HepG2 (cell line): ENCODE data around the gene TMEM44. TPM values are rescaled to one million over a fixed set of nuclear protein-coding genes. Genes with fewer than 3 reads are reported as not detected.

Experiments used
- FOXK2 ChIP-seq: fragments of 450-650 bp; IDR thresholded peaks from 2 replicates; pipeline ENCODE4 v1.6.1; 2016
- FOXO1 ChIP-seq: sonication (generic); formaldehyde crosslinking; IDR thresholded peaks from 2 replicates; pipeline ENCODE4 v1.4.0; 2020; ENCODE audit warnings: missing genetic modification reagents
- ISL2 ChIP-seq: sonication (generic); formaldehyde crosslinking; IDR thresholded peaks from 2 replicates; pipeline ENCODE4 v1.5.0; 2020; ENCODE audit warnings: missing genetic modification reagents
- KDM1A ChIP-seq: IDR thresholded peaks from 2 replicates; pipeline ENCODE4 v1.6.1; 2016; ENCODE audit warnings: missing compliant biosample characterization
- NCOA5 ChIP-seq: sonication (generic); formaldehyde crosslinking; IDR thresholded peaks from 2 replicates; pipeline ENCODE4 v1.4.0; 2020; ENCODE audit warnings: missing genetic modification reagents
- NFYB ChIP-seq: sonication (generic); formaldehyde crosslinking; IDR thresholded peaks from 2 replicates; pipeline ENCODE4 v1.4.0; 2020; ENCODE audit warnings: missing genetic modification reagents
- NONO ChIP-seq, 2 experiments: fragments of 450-650 bp in 1 of 2; sonication (generic) in 1 of 2; formaldehyde crosslinking in 1 of 2; IDR thresholded peaks in 1 of 2; conservative IDR thresholded peaks in 1 of 2; 2 replicates each; pipeline versions ENCODE4 v1.6.1 to v1.8.0; 2017 to 2022; ENCODE audit warnings: mild to moderate bottlenecking in 1 of 2, missing genetic modification reagents in 1 of 2, moderate library complexity in 1 of 2
- POLR2A ChIP-seq, 2 experiments: IDR thresholded peaks; 2 replicates each; pipeline ENCODE4 v1.6.1; 2011; ENCODE audit warnings: low read depth in 2 of 2, low read length in 2 of 2, mild to moderate bottlenecking in 1 of 2, moderate library complexity in 1 of 2; ENCODE audit not compliant: insufficient read depth in 1 of 2
- RARG ChIP-seq: sonication (generic); formaldehyde crosslinking; IDR thresholded peaks from 2 replicates; pipeline ENCODE4 v1.4.0; 2020; ENCODE audit warnings: low read depth, mild to moderate bottlenecking, missing genetic modification reagents
- RFX1 ChIP-seq: fragments of 450-650 bp; IDR thresholded peaks from 2 replicates; pipeline ENCODE4 v1.6.1; 2017
- TAF1 ChIP-seq: sonication (generic); formaldehyde crosslinking; IDR thresholded peaks from 2 replicates; pipeline ENCODE4 v1.4.0; 2020; ENCODE audit warnings: missing genetic modification reagents
- TBP ChIP-seq: sonication (generic); formaldehyde crosslinking; IDR thresholded peaks from 2 replicates; pipeline ENCODE4 v1.5.0; 2020; ENCODE audit warnings: missing genetic modification reagents
- ZFP36L2 ChIP-seq: sonication (generic); formaldehyde crosslinking; IDR thresholded peaks from 2 replicates; pipeline ENCODE4 v1.4.0; 2020; ENCODE audit warnings: missing genetic modification reagents
- ZFP82 ChIP-seq: sonication (generic); formaldehyde crosslinking; IDR thresholded peaks from 2 replicates; pipeline ENCODE4 v1.5.1; 2020; ENCODE audit warnings: mild to moderate bottlenecking, missing genetic modification reagents, borderline replicate concordance
- ZIK1 ChIP-seq: sonication (generic); formaldehyde crosslinking; IDR thresholded peaks from 2 replicates; pipeline ENCODE4 v1.5.0; 2020; ENCODE audit warnings: mild to moderate bottlenecking, low read depth, missing genetic modification reagents, borderline replicate concordance
- ZKSCAN5 ChIP-seq: sonication (generic); formaldehyde crosslinking; IDR thresholded peaks from 2 replicates; pipeline ENCODE4 v1.5.1; 2020; ENCODE audit warnings: mild to moderate bottlenecking, missing genetic modification reagents
- ZNF251 ChIP-seq: sonication (generic); formaldehyde crosslinking; IDR thresholded peaks from 2 replicates; pipeline ENCODE4 v1.9.0; 2021; ENCODE audit warnings: mild to moderate bottlenecking, missing genetic modification reagents
- ZNF317 ChIP-seq: sonication (generic); formaldehyde crosslinking; IDR thresholded peaks from 2 replicates; pipeline ENCODE4 v1.5.0; 2020; ENCODE audit warnings: mild to moderate bottlenecking, missing genetic modification reagents
- ZNF441 ChIP-seq: sonication (generic); formaldehyde crosslinking; IDR thresholded peaks from 2 replicates; pipeline ENCODE4 v1.7.0; 2021; ENCODE audit warnings: missing genetic modification reagents, borderline replicate concordance
- ZNF550 ChIP-seq: sonication (generic); formaldehyde crosslinking; IDR thresholded peaks from 2 replicates; pipeline ENCODE4 v1.4.0; 2020; ENCODE audit warnings: mild to moderate bottlenecking, missing genetic modification reagents, borderline replicate concordance
- ZNF766 ChIP-seq: sonication (generic); formaldehyde crosslinking; IDR thresholded peaks from 2 replicates; pipeline ENCODE4 v1.5.0; 2020; ENCODE audit warnings: missing genetic modification reagents, borderline replicate concordance
- polyA plus RNA-seq, 8 experiments: library from polyadenylated mRNA; depleted of rRNA in 3 of 8; stranded (reverse) in 7 of 8; unstranded in 1 of 8; fragments of >200 nt; fragmentation: Illumina TruSeq in 4 of 8; extraction: Trizol in 4 of 8; gene quantifications; 2 replicates each; pipeline versions ENCODE4 v1.2.1 to v1.2.3, GENCODE V29; 2011 to 2016; ENCODE audit warnings: low read depth in 4 of 8, missing spikeins in 1 of 8, mixed read lengths in 1 of 8; ENCODE audit not compliant: insufficient read depth in 1 of 8
- total RNA-seq, 5 experiments: library from RNA; depleted of rRNA; stranded (reverse); fragments of >200 nt; fragmentation: Illumina TruSeq; extraction: Trizol; gene quantifications; 2 replicates each; pipeline ENCODE4 v1.2.3, GENCODE V29; 2016; ENCODE audit warnings: low read depth in 1 of 5
- TF ChIP-seq, protein P1 (sequence below): sonication (generic); formaldehyde crosslinking; IDR thresholded peaks from 2 replicates; pipeline ENCODE4 v1.5.1; 2020; ENCODE audit warnings: missing genetic modification reagents, mild to moderate bottlenecking, borderline replicate concordance
- TF ChIP-seq, protein P2 (sequence below), 2 experiments: sonication (generic) in 1 of 2; formaldehyde crosslinking in 1 of 2; IDR thresholded peaks; 2 replicates each; pipeline versions ENCODE4 v1.5.1 to v1.6.1; 2011 to 2020; ENCODE audit warnings: borderline replicate concordance in 1 of 2, low read depth in 1 of 2, low read length in 1 of 2, mild to moderate bottlenecking in 1 of 2, missing genetic modification reagents in 1 of 2, moderate library complexity in 1 of 2
- TF ChIP-seq, protein P3 (sequence below): sonication (generic); formaldehyde crosslinking; IDR thresholded peaks from 2 replicates; pipeline ENCODE4 v1.5.0; 2020; ENCODE audit warnings: missing genetic modification reagents, mild to moderate bottlenecking, borderline replicate concordance
- TF ChIP-seq, protein P4 (sequence below): sonication (generic); formaldehyde crosslinking; IDR thresholded peaks from 2 replicates; pipeline ENCODE4 v1.9.0; 2021; ENCODE audit warnings: missing genetic modification reagents, mild to moderate bottlenecking, borderline replicate concordance

The TMEM44 gene
- total and polyA plus RNA-seq, 2 of the 13 experiments (the other 11 are each of a cell fraction or from before 2014, with no cell fraction given): 7.3 to 13.8 TPM

DNA sequence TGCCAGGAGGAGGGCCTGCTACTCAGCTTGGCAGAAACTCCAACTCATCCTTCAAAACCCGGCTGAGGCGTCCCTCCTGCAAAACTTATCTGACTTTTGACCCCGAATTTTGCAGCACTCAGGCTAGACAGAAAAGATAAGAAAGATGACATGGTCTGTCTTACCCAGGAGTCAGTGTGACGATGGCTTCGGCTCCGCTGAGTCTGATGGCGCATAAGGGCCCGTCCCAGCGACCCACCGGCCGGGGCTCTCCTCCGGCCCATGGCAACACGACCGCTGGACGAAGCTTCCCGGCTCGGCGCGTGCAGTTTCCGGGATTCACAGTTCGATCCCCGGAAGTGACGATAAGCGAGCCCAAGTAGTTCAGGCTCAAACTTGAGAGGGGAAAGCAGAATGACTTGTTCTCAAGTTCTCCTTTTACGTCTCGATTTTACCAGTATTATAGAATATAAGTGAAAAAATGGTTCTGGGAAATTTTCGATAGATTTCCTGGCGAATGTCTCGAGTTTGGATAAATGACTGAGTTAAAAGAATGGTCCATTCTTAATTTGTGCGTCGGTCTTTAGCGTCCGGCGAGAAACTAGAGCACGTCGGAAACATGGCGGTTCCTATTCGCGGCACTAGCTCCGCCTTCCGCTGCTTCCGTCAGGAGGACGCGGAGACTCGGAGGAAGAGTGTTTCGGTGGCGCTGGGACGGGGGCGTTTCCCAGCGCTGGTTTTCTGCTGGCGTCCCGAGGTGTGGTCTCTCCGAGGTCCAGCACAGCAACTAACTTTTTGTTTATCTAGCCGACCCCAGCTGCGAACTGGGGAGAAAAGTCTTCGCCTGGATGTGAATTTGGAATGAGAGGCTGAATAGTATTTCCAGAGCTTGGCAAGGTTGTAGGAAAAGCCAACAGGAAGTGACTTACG lies 38.9 kb upstream of the TMEM44 start, which contains the start of gene LSG1 (continued):
- TF ChIP-seq, protein P1, sequence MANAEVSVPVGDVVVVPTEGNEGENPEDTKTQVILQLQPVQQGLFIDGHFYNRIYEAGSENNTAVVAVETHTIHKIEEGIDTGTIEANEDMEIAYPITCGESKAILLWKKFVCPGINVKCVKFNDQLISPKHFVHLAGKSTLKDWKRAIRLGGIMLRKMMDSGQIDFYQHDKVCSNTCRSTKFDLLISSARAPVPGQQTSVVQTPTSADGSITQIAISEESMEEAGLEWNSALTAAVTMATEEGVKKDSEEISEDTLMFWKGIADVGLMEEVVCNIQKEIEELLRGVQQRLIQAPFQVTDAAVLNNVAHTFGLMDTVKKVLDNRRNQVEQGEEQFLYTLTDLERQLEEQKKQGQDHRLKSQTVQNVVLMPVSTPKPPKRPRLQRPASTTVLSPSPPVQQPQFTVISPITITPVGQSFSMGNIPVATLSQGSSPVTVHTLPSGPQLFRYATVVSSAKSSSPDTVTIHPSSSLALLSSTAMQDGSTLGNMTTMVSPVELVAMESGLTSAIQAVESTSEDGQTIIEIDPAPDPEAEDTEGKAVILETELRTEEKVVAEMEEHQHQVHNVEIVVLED (CRISPR knock-in tag): peak; percentile 62; the same call in 1 of the 2 replicates
- TF ChIP-seq FOXK2 (peak; percentile 89), ZNF550 (CRISPR knock-in tag) (no peak), FOXO1 (peak; percentile 33; the same call in 1 of the 2 replicates), TBP (no peak), ZNF766 (no peak), RARG (CRISPR knock-in tag) (no peak), TAF1 (CRISPR knock-in tag) (peak; percentile 66), ZNF441 (CRISPR knock-in tag) (no peak), ZIK1 (CRISPR knock-in tag) (peak; percentile 40; the same call in 1 of the 2 replicates), ZNF317 (CRISPR knock-in tag) (peak; percentile 53; the same call in 1 of the 2 replicates), RFX1 (peak; percentile 21; the same call in 1 of the 2 replicates), NFYB (CRISPR knock-in tag) (no peak), ZNF251 (CRISPR knock-in tag) (no peak), POLR2A (IDR thresholded peaks at IDR 0.05; ENCODE audit: insufficient read depth in 1 of 2, low read depth in 2 of 2, low read length in 2 of 2) (peak; percentile 68 to 72), ZFP36L2 (no peak), NONO (IDR thresholded peaks at IDR 0.05) (no peak), NONO (CRISPR knock-in tag; conservative IDR thresholded peaks at IDR 0.05) (peak; percentile 78; the same call in 1 of the 2 replicates), NCOA5 (CRISPR knock-in tag) (no peak), KDM1A (no peak), ZKSCAN5 (CRISPR knock-in tag) (no peak), ISL2 (CRISPR knock-in tag) (no peak), ZFP82 (no peak)
- TF ChIP-seq, protein P2, sequence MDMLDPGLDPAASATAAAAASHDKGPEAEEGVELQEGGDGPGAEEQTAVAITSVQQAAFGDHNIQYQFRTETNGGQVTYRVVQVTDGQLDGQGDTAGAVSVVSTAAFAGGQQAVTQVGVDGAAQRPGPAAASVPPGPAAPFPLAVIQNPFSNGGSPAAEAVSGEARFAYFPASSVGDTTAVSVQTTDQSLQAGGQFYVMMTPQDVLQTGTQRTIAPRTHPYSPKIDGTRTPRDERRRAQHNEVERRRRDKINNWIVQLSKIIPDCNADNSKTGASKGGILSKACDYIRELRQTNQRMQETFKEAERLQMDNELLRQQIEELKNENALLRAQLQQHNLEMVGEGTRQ (IDR thresholded peaks at IDR 0.05; ENCODE audit: low read depth, low read length): no peak
- TF ChIP-seq, protein P2 (CRISPR knock-in tag; IDR thresholded peaks at IDR 0.05; ENCODE audit: borderline replicate concordance): no peak
- TF ChIP-seq, protein P3, sequence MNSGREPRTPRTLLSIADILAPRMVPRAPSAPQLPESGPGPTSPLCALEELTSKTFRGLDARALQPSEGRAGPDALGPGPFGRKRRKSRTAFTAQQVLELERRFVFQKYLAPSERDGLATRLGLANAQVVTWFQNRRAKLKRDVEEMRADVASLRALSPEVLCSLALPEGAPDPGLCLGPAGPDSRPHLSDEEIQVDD (CRISPR knock-in tag): no peak
- TF ChIP-seq, protein P4, sequence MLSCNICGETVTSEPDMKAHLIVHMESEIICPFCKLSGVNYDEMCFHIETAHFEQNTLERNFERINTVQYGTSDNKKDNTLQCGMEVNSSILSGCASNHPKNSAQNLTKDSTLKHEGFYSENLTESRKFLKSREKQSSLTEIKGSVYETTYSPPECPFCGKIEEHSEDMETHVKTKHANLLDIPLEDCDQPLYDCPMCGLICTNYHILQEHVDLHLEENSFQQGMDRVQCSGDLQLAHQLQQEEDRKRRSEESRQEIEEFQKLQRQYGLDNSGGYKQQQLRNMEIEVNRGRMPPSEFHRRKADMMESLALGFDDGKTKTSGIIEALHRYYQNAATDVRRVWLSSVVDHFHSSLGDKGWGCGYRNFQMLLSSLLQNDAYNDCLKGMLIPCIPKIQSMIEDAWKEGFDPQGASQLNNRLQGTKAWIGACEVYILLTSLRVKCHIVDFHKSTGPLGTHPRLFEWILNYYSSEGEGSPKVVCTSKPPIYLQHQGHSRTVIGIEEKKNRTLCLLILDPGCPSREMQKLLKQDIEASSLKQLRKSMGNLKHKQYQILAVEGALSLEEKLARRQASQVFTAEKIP (CRISPR knock-in tag): no peak
